ENCODE measurements around the gene PLCL1. TPM values are rescaled to one million over a fixed set of nuclear protein-coding genes. Genes with fewer than 3 reads are reported as not detected.

PLCL1 gene
- total and polyA plus RNA-seq, 10 donors: 0.54 to 6.5 (median 4.0) TPM

DNA sequence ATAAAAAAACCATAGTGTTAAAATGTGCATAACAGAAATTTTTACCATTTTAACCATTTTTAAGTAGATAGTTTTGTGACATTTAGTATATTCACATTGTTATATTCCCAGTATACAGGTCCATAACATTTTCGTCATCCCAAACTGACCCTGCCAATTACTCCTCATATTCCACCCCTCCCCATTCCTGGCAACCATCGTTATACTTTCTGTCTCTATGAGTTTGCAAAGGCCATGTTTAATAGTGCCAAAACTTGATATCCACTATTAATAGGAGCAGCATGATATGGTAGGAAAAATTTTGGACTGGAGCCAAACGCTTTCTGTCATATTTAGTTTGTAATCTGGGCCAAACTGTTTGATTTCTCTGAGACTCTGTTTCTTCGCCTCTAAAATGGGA is 30.9 kb downstream of the PLCL1 start:
- H3K27me3 ChIP-seq (replicated peaks in 1 of 7): no peaks in the 10 kb centered on the region
- peaks cover 0 to 35% (median 13%) of the 10 kb centered on the region in 6 donors for H3K4me1 ChIP-seq
- intact Hi-C loops (cut with DNase I; ENCODE audit: low total_unique reads): no loop called here
- no peak overlapping the region for H3K27ac ChIP-seq
- TF ChIP-seq POLR2A (IDR thresholded peaks at IDR 0.05): no peak
- TF ChIP-seq POLR2AphosphoS5 (IDR thresholded peaks at IDR 0.05): no peak
- TF ChIP-seq, protein P1, sequence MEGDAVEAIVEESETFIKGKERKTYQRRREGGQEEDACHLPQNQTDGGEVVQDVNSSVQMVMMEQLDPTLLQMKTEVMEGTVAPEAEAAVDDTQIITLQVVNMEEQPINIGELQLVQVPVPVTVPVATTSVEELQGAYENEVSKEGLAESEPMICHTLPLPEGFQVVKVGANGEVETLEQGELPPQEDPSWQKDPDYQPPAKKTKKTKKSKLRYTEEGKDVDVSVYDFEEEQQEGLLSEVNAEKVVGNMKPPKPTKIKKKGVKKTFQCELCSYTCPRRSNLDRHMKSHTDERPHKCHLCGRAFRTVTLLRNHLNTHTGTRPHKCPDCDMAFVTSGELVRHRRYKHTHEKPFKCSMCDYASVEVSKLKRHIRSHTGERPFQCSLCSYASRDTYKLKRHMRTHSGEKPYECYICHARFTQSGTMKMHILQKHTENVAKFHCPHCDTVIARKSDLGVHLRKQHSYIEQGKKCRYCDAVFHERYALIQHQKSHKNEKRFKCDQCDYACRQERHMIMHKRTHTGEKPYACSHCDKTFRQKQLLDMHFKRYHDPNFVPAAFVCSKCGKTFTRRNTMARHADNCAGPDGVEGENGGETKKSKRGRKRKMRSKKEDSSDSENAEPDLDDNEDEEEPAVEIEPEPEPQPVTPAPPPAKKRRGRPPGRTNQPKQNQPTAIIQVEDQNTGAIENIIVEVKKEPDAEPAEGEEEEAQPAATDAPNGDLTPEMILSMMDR (IDR thresholded peaks at IDR 0.05 in 8 of 11, conservative IDR thresholded peaks at IDR 0.05 in 3 of 11): no peak
- H3K9me3 ChIP-seq: no peaks in the 10 kb centered on the region
- H3K4me3 ChIP-seq: no peak overlapping the region
- no peak for DNase-seq
- H3K36me3 ChIP-seq: no peaks in the 10 kb centered on the region
- 59 to 81% (median 73%) methylated on average over 4 of the region's 4 CpGs for WGBS, 5 donors

- DNase-seq: no peak
- 4 to 11% (median 5%) methylated on average over 5 of the region's 5 CpGs for WGBS, 5 donors
Observed at GRCh38 chr2:197838036-197838435, 33.6 kb downstream of the PLCL1 start.

GRCh38 chr2:197838579-197838978 is 34.2 kb downstream of the PLCL1 start:
- H3K27ac ChIP-seq: peak overlapping the region; percentile 40 to 73 (median 60)
- TF ChIP-seq POLR2AphosphoS5 (IDR thresholded peaks at IDR 0.05) (no peak), POLR2A (IDR thresholded peaks at IDR 0.05) (no peak)
- TF ChIP-seq, protein P1 (IDR thresholded peaks at IDR 0.05 in 8 of 11, conservative IDR thresholded peaks at IDR 0.05 in 3 of 11): no peak
- no peaks in the 10 kb centered on the region for H3K9me3 ChIP-seq
- no peaks in the 10 kb centered on the region for H3K36me3 ChIP-seq
- intact Hi-C loops (cut with DNase I; ENCODE audit: low total_unique reads): no loop called here
- no peak for DNase-seq
- peak overlapping the region in 6 of 8 donors; percentile 0 to 38 (median 8) for H3K4me3 ChIP-seq
- WGBS, 5 donors: 38 to 75% (median 41%) methylated on average over 2 of the region's 2 CpGs
- H3K27me3 ChIP-seq (replicated peaks in 1 of 7): no peaks in the 10 kb centered on the region
- H3K4me1 ChIP-seq: peaks cover 0 to 37% (median 13%) of the 10 kb centered on the region in 6 donors

More at GRCh38 chr2:197838036-197838435, 33.6 kb downstream of the PLCL1 start:
- intact Hi-C loops (cut with DNase I; ENCODE audit: low total_unique reads): no loop called here
- Histone ChIP-seq H3K9me3 (no peaks in the 10 kb centered on the region), H3K4me1 (peaks cover 0 to 37% (median 13%) of the 10 kb centered on the region in 6 donors), H3K27ac (peak overlapping the region; percentile 40 to 73 (median 60)), H3K36me3 (no peaks in the 10 kb centered on the region), H3K27me3 (replicated peaks in 1 of 7) (no peaks in the 10 kb centered on the region), H3K4me3 (peak overlapping the region in 6 of 8 donors; percentile 0 to 38 (median 8))
- TF ChIP-seq POLR2AphosphoS5 (IDR thresholded peaks at IDR 0.05): no peak
- no peak for TF ChIP-seq POLR2A (IDR thresholded peaks at IDR 0.05)
- TF ChIP-seq, protein P1 (IDR thresholded peaks at IDR 0.05 in 8 of 11, conservative IDR thresholded peaks at IDR 0.05 in 3 of 11): no peak

GRCh38 chr2:197839327-197839726 is 34.9 kb downstream of the PLCL1 start:
- no peak for DNase-seq
- no peak overlapping the region for H3K27ac ChIP-seq
- no peaks in the 10 kb centered on the region for H3K36me3 ChIP-seq
- H3K9me3 ChIP-seq: no peaks in the 10 kb centered on the region
- intact Hi-C loops (cut with DNase I; ENCODE audit: low total_unique reads): no loop called here
- no peak overlapping the region for H3K4me3 ChIP-seq
- H3K27me3 ChIP-seq (replicated peaks in 1 of 7): no peaks in the 10 kb centered on the region
- 91 to 95% (median 92%) methylated on average over 5 of the region's 5 CpGs for WGBS, 5 donors
- H3K4me1 ChIP-seq: peaks cover 0 to 37% (median 13%) of the 10 kb centered on the region in 6 donors
- TF ChIP-seq POLR2AphosphoS5 (IDR thresholded peaks at IDR 0.05): no peak
- TF ChIP-seq, protein P1 (IDR thresholded peaks at IDR 0.05 in 8 of 11, conservative IDR thresholded peaks at IDR 0.05 in 3 of 11): no peak
- no peak for TF ChIP-seq POLR2A (IDR thresholded peaks at IDR 0.05)
